ENCODE measurements around the gene SHLD1.

DNA sequence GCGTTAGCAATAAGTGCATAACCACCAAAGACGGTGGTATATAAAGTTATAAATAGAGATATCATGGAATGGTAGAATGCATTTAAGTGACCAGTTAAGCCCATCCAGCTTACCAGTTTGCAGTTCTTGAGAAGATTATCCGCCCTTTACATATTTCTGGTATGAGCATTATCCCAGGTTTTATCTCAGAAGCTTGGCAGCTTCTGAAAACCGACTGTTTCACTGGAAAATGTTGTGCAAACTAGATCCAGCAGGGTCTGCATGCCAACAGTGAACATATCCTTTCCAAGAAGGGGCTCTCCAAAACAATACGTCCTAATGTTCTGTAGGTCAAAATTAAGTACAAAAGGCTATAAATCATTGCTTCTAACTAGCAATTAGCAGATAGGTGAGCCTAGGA lies 29.5 kb upstream of the SHLD1 start:
- TF ChIP-seq ZNF274 (IDR thresholded peaks at IDR 0.05; ENCODE audit: low read depth, low read length): no peak
- TF ChIP-seq YY1 (IDR thresholded peaks at IDR 0.05; ENCODE audit: insufficient read depth, insufficient read length): no peak
- TF ChIP-seq SUZ12 (IDR thresholded peaks at IDR 0.05; ENCODE audit: extremely low read depth, insufficient read depth, insufficient read length): no peak
